K562 (cell line): ENCODE results near the gene ADGRG1. TPM values are rescaled to one million over a fixed set of nuclear protein-coding genes. Genes with fewer than 3 reads are reported as not detected.

ENCODE experiments used
- FOXM1 ChIP-seq, 2 experiments: fragments of 450-650 bp in 1 of 2; sonication (generic) in 1 of 2; formaldehyde crosslinking in 1 of 2; IDR thresholded peaks; 2 replicates each; pipeline versions ENCODE4 v1.6.1 to v1.9.0; 2017 to 2022; ENCODE audit warnings: low read depth in 2 of 2, mild to moderate bottlenecking in 2 of 2, missing genetic modification reagents in 1 of 2, moderate library complexity in 1 of 2
- NR2C1 ChIP-seq, 2 experiments: fragments of 450-650 bp; IDR thresholded peaks; 2 replicates each; pipeline ENCODE4 v1.6.1; 2017; ENCODE audit warnings: mild to moderate bottlenecking in 2 of 2, antibody characterized with exemption in 1 of 2, inconsistent platforms in 1 of 2, missing compliant biosample characterization in 1 of 2, missing genetic modification characterization in 1 of 2
- REST ChIP-seq, 2 experiments: fragments of 450-650 bp; formaldehyde crosslinking in 1 of 2; IDR thresholded peaks; 2 replicates each; pipeline versions ENCODE4 v1.4.0 to v1.6.1; 2014 to 2020; ENCODE audit warnings: mild to moderate bottlenecking in 2 of 2, borderline replicate concordance in 1 of 2, low read depth in 1 of 2
- SAP30 ChIP-seq: fragments of 200-600 bp; sonication (generic); IDR thresholded peaks from 2 replicates; pipeline ENCODE4 v1.6.1; 2012; ENCODE audit warnings: borderline replicate concordance, low read depth, mild to moderate bottlenecking, moderate library complexity, low read length, control low read depth, inconsistent platforms; ENCODE audit not compliant: insufficient read depth, poor library complexity, severe bottlenecking
- SMAD3 ChIP-seq: fragments of 450-650 bp; formaldehyde crosslinking; conservative IDR thresholded peaks from 2 replicates; pipeline ENCODE4 v1.4.0; 2020; ENCODE audit warnings: mild to moderate bottlenecking
- USF1 ChIP-seq: sonication (generic); formaldehyde crosslinking; IDR thresholded peaks from 2 replicates; pipeline ENCODE4 v1.9.0; 2022; ENCODE audit warnings: mild to moderate bottlenecking, missing genetic modification reagents
- USF2 ChIP-seq: sonication (generic); formaldehyde crosslinking; IDR thresholded peaks from 2 replicates; pipeline ENCODE4 v1.5.0; 2020; ENCODE audit warnings: missing genetic modification reagents
- XRCC4 ChIP-seq: IDR thresholded peaks from one replicate; pipeline ENCODE4 v1.6.1; 2011; ENCODE audit not compliant: insufficient read depth, insufficient read length; ENCODE audit errors: extremely low read depth
- YBX1 ChIP-seq: fragments of 450-650 bp; IDR thresholded peaks from 2 replicates; pipeline ENCODE4 v1.7.1; 2016; ENCODE audit warnings: mild to moderate bottlenecking
- ZNF592 ChIP-seq: fragments of 450-650 bp; IDR thresholded peaks from 2 replicates; pipeline ENCODE4 v1.6.1; 2017; ENCODE audit warnings: antibody characterized with exemption, mild to moderate bottlenecking
- polyA plus RNA-seq, 8 experiments: library from polyadenylated mRNA; depleted of rRNA in 4 of 8; stranded (reverse) in 5 of 8; unstranded in 3 of 8; fragments of >200 nt; fragmentation: Nextera tagmentation in 2 of 8; fragmentation: Illumina TruSeq in 1 of 8; extraction: Ambion mirVana in 2 of 8; extraction: Trizol in 1 of 8; gene quantifications; 2 replicates each; pipeline versions ENCODE4 v1.2.1 to v1.2.3, GENCODE V29; 2011 to 2014; ENCODE audit warnings: inconsistent platforms in 1 of 8, missing spikeins in 1 of 8
- total RNA-seq, 7 experiments: library from RNA; depleted of rRNA in 6 of 7; stranded (reverse); fragments of >200 nt in 6 of 7; fragmentation: Illumina TruSeq in 2 of 7; extraction: Trizol in 2 of 7; gene quantifications; 2 replicates each; pipeline versions ENCODE4 v1.2.1 to v1.2.3, GENCODE V29; 2011 to 2021; ENCODE audit warnings: low replicate concordance in 1 of 7

The ADGRG1 gene
- total and polyA plus RNA-seq, 9 of the 15 experiments (the other 6 are each of a cell fraction or from before 2014, with no cell fraction given), result 0.04 to 0.31 (median 0.16) TPM; not detected in 6

GRCh38 chr16:57686577-57686976 is 58.1 kb downstream of the ADGRG1 start (continued):
- TF ChIP-seq REST (IDR thresholded peaks at IDR 0.05; ENCODE audit: borderline replicate concordance), result no peak
- TF ChIP-seq REST (CRISPR knock-in tag; IDR thresholded peaks at IDR 0.05; ENCODE audit: low read depth), result no peak
- no peak for TF ChIP-seq FOXM1 (IDR thresholded peaks at IDR 0.05; ENCODE audit: low read depth)
- no peak for TF ChIP-seq FOXM1 (CRISPR knock-in tag; IDR thresholded peaks at IDR 0.05; ENCODE audit: low read depth)
- peak; percentile 56 for TF ChIP-seq USF2 (CRISPR knock-in tag)
- no peak for TF ChIP-seq SMAD3 (CRISPR knock-in tag)
- peak; percentile 87 for TF ChIP-seq USF1 (CRISPR knock-in tag)
- no peak for TF ChIP-seq YBX1
- TF ChIP-seq NR2C1 (IDR thresholded peaks at IDR 0.05), result no peak
- peak; percentile 33; the same call in 1 of the 2 replicates for TF ChIP-seq NR2C1 (tag; IDR thresholded peaks at IDR 0.05)
- TF ChIP-seq XRCC4, result no peak
- 0 out of 2 replicates have a peak, but pooled peaks have one; percentile 33 for TF ChIP-seq ZNF592
- TF ChIP-seq SAP30, result no peak
